GM12891 (cell line): Measurements from ENCODE around the gene PTAR1.

Experiments
- PAX5 ChIP-seq: IDR thresholded peaks from 2 replicates; pipeline ENCODE4 v1.6.1; 2011; ENCODE audit warnings: low read length, moderate library complexity, mild to moderate bottlenecking; ENCODE audit not compliant: insufficient read depth, severe bottlenecking
- POLR2A ChIP-seq: IDR thresholded peaks from 2 replicates; pipeline ENCODE4 v1.6.1; 2011; ENCODE audit warnings: low read depth, low read length, control low read depth
- POLR2AphosphoS5 ChIP-seq: IDR thresholded peaks from 2 replicates; pipeline ENCODE4 v1.6.1; 2011; ENCODE audit warnings: low read depth, low read length, control low read depth
- POU2F2 ChIP-seq: IDR thresholded peaks from 2 replicates; pipeline ENCODE4 v1.6.1; 2011; ENCODE audit warnings: low read depth, mild to moderate bottlenecking, control low read depth, low read length, moderate library complexity
- SPI1 ChIP-seq: IDR thresholded peaks from 2 replicates; pipeline ENCODE4 v1.6.1; 2011; ENCODE audit warnings: low read depth, low read length, control low read depth
- TAF1 ChIP-seq: IDR thresholded peaks from 2 replicates; pipeline ENCODE4 v1.6.1; 2011; ENCODE audit warnings: low read depth, low read length, control low read depth

DNA sequence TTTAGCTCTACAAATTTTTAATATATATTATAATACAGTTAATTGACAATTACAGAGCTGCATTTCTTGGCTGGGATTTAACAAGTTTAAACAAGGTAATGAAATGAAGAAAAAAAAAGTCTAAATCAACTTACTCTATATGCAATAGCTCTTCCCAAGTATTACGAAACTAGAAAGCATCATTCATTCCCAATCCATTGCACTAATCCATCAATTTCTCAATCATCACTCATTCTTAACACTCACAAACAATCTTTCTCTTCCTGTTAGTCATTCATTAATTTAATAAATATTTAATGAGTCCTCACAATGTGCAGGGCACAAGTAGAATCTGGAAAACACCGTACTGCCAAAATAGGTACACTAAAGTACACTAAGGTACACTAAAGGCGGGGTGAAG is 44.7 kb downstream of the PTAR1 start:
- TF ChIP-seq POLR2AphosphoS5 (no peak), POU2F2 (no peak), POLR2A (no peak), TAF1 (no peak), SPI1 (no peak), PAX5 (no peak)
